IMR-90 (cell line): ENCODE results near the gene GNE. TPM values are rescaled to one million over a fixed set of nuclear protein-coding genes. Genes with fewer than 3 reads are reported as not detected.

Experiments
- ATAC-seq: fragments of 200-7000 bp; cut with Tn5 transposase; 2 replicates; pipeline ENCODE4 v1.9.1; 2020; ENCODE audit warnings: low read depth, mild to moderate bottlenecking, moderate library complexity
- BruUV-seq: library from RNA; stranded (reverse); fragments of 400-500 nt; replicated peaks from 2 replicates; lab custom pipeline; 2021; lab: Mats Ljungman, UMichigan
- CTCF ChIA-PET: fragments of 300-600 bp; formaldehyde crosslinking; extraction: SDS; loops from one replicate; lab custom pipeline; 2021; ENCODE audit warnings: antibody characterized with exemption; lab: Yijun Ruan, JAX
- POLR2A ChIA-PET: fragments of 300-600 bp; sonication (Branson Sonifier 250); formaldehyde crosslinking; loops from one replicate; lab custom pipeline; 2022; ENCODE audit warnings: antibody characterized with exemption; ENCODE audit not compliant: unreplicated experiment; lab: Charles Lee
- DNase-seq: peaks from one replicate; pipeline ENCODE4 v3.0.0; 2013
- H2AFZ ChIP-seq: replicated peaks from 2 replicates; pipeline ENCODE3; 2013; ENCODE audit warnings: low read length, mild to moderate bottlenecking; ENCODE audit not compliant: poor library complexity
- H2AK5ac ChIP-seq: 2 replicates; pipeline ENCODE4 v1.6.1; 2013; ENCODE audit warnings: low read depth, low read length, inconsistent platforms
- H2AK9ac ChIP-seq: replicated peaks from 2 replicates; pipeline ENCODE3; 2013; ENCODE audit warnings: mild to moderate bottlenecking, low read depth, low read length, moderate library complexity; ENCODE audit not compliant: poor library complexity
- H2BK120ac ChIP-seq: 2 replicates; pipeline ENCODE4 v1.6.1; 2013; ENCODE audit warnings: low read depth, low read length, inconsistent platforms
- H2BK15ac ChIP-seq: 3 replicates; pipeline ENCODE4 v1.6.1; 2013; ENCODE audit warnings: low read depth, low read length, inconsistent platforms
- H2BK20ac ChIP-seq: 2 replicates; pipeline ENCODE4 v1.6.1; 2013; ENCODE audit warnings: low read depth, mild to moderate bottlenecking, inconsistent platforms, low read length, moderate library complexity
- H2BK5ac ChIP-seq: 2 replicates; pipeline ENCODE4 v1.6.1; 2013; ENCODE audit warnings: mild to moderate bottlenecking, low read depth, low read length, inconsistent platforms; ENCODE audit not compliant: poor library complexity, severe bottlenecking
- H3K14ac ChIP-seq: replicated peaks from 2 replicates; pipeline ENCODE4 v1.6.1; 2013; ENCODE audit warnings: low read depth, low read length, inconsistent platforms
- H3K18ac ChIP-seq: 2 replicates; pipeline ENCODE4 v1.6.1; 2013; ENCODE audit warnings: low read depth, low read length, control low read depth
- H3K23ac ChIP-seq: 2 replicates; pipeline ENCODE4 v1.6.1; 2013; ENCODE audit warnings: low read depth, low read length, inconsistent platforms
- H3K27ac ChIP-seq: 2 replicates; pipeline ENCODE4 v1.5.1; 2013; ENCODE audit warnings: mild to moderate bottlenecking, control low read depth, low read length; ENCODE audit not compliant: insufficient read depth
- H3K27me3 ChIP-seq: 2 replicates; pipeline ENCODE4 v1.6.1; 2013; ENCODE audit warnings: low read length; ENCODE audit not compliant: control insufficient read depth, insufficient read depth
- H3K36me3 ChIP-seq: 2 replicates; pipeline ENCODE4 v1.6.1; 2013; ENCODE audit warnings: low read length, mixed read lengths; ENCODE audit not compliant: control insufficient read depth, insufficient read depth
- H3K4ac ChIP-seq: 2 replicates; pipeline ENCODE4 v1.6.1; 2013; ENCODE audit warnings: low read depth, low read length, inconsistent platforms
- H3K4me1 ChIP-seq: 2 replicates; pipeline ENCODE4 v1.6.1; 2013; ENCODE audit warnings: low read length, mixed read lengths; ENCODE audit not compliant: control insufficient read depth, insufficient read depth
- H3K4me2 ChIP-seq: 2 replicates; pipeline ENCODE4 v1.6.1; 2013; ENCODE audit warnings: low read depth, mild to moderate bottlenecking, control low read depth, low read length, moderate library complexity
- H3K4me3 ChIP-seq: 2 replicates; pipeline ENCODE4 v1.5.1; 2013; ENCODE audit warnings: low read depth, mild to moderate bottlenecking, control low read depth, low read length, moderate library complexity; ENCODE audit not compliant: insufficient read depth
- H3K56ac ChIP-seq: 2 replicates; pipeline ENCODE4 v1.6.1; 2013; ENCODE audit warnings: low read length, inconsistent platforms; ENCODE audit not compliant: insufficient read depth; ENCODE audit errors: extremely low read depth
- H3K79me1 ChIP-seq, 2 experiments: 2 replicates each; pipeline ENCODE4 v1.6.1; 2013; ENCODE audit warnings: low read length in 2 of 2, inconsistent platforms in 1 of 2, low read depth in 1 of 2
- H3K9ac ChIP-seq: 2 replicates; pipeline ENCODE4 v1.6.1; 2013; ENCODE audit warnings: low read depth, low read length, control low read depth
- H3K9me1 ChIP-seq: 2 replicates; pipeline ENCODE4 v1.6.1; 2013; ENCODE audit warnings: low read length, inconsistent platforms; ENCODE audit not compliant: insufficient read depth
- H3K9me3 ChIP-seq: 2 replicates; pipeline ENCODE4 v1.6.1; 2013; ENCODE audit warnings: low read length; ENCODE audit not compliant: control insufficient read depth, insufficient read depth
- H4K20me1 ChIP-seq: 2 replicates; pipeline ENCODE4 v1.6.1; 2013; ENCODE audit warnings: low read length, inconsistent platforms; ENCODE audit not compliant: insufficient read depth
- H4K5ac ChIP-seq: 2 replicates; pipeline ENCODE4 v1.6.1; 2013; ENCODE audit warnings: mild to moderate bottlenecking, low read depth, low read length, control low read depth
- H4K8ac ChIP-seq, 2 experiments: 2 replicates each; pipeline ENCODE4 v1.6.1; 2013; ENCODE audit warnings: low read depth in 2 of 2, low read length in 2 of 2, control low read depth in 1 of 2, inconsistent platforms in 1 of 2
- H4K91ac ChIP-seq: 2 replicates; pipeline ENCODE4 v1.6.1; 2013; ENCODE audit warnings: low read depth, low read length, inconsistent platforms; ENCODE audit not compliant: insufficient read depth
- BHLHE40 ChIP-seq: fragments of 150-350 bp; IDR thresholded peaks from 2 replicates; pipeline ENCODE4 v1.6.1; 2016; ENCODE audit warnings: mild to moderate bottlenecking, low read depth, low read length
- CEBPB ChIP-seq: IDR thresholded peaks from 2 replicates; pipeline ENCODE4 v1.6.1; 2012; ENCODE audit warnings: low read depth, low read length, improper control_type of control experiment
- CHD1 ChIP-seq: IDR thresholded peaks from 2 replicates; pipeline ENCODE4 v1.6.1; 2012; ENCODE audit warnings: low read depth, low read length, improper control_type of control experiment
- CTCF ChIP-seq: conservative IDR thresholded peaks from 2 replicates; pipeline ENCODE4 v1.5.1; 2012; ENCODE audit warnings: mild to moderate bottlenecking, low read depth, low read length, improper control_type of control experiment
- ELK1 ChIP-seq: fragments of 150-350 bp; IDR thresholded peaks from 2 replicates; pipeline ENCODE4 v1.6.1; 2016; ENCODE audit warnings: low read depth, mild to moderate bottlenecking, low read length, moderate library complexity, borderline replicate concordance
- FOS ChIP-seq: fragments of 150-350 bp; IDR thresholded peaks from 2 replicates; pipeline ENCODE4 v1.6.1; 2016; ENCODE audit warnings: low read depth, low read length
- MAFK ChIP-seq: IDR thresholded peaks from 2 replicates; pipeline ENCODE4 v1.6.1; 2012; ENCODE audit warnings: low read depth, low read length, improper control_type of control experiment
- MAZ ChIP-seq: IDR thresholded peaks from 2 replicates; pipeline ENCODE4 v1.6.1; 2012; ENCODE audit warnings: low read depth, mild to moderate bottlenecking, low read length, improper control_type of control experiment, moderate library complexity, borderline replicate concordance
- MXI1 ChIP-seq: IDR thresholded peaks from 2 replicates; pipeline ENCODE4 v1.6.1; 2012; ENCODE audit warnings: low read depth, mild to moderate bottlenecking, low read length, moderate library complexity, borderline replicate concordance
- NFE2L2 ChIP-seq: fragments of 150-350 bp; IDR thresholded peaks from 2 replicates; pipeline ENCODE4 v1.6.1; 2016; ENCODE audit warnings: low read depth, mild to moderate bottlenecking, low read length
- POLR2A ChIP-seq: IDR thresholded peaks from 2 replicates; pipeline ENCODE4 v1.6.1; 2012; ENCODE audit warnings: mild to moderate bottlenecking, low read depth, low read length
- RAD21 ChIP-seq: IDR thresholded peaks from 2 replicates; pipeline ENCODE4 v1.6.1; 2012; ENCODE audit warnings: low read length, improper control_type of control experiment
- RCOR1 ChIP-seq: IDR thresholded peaks from 2 replicates; pipeline ENCODE4 v1.6.1; 2012; ENCODE audit warnings: mild to moderate bottlenecking, low read length, improper control_type of control experiment; ENCODE audit not compliant: insufficient replicate concordance
- RFX5 ChIP-seq: IDR thresholded peaks from 2 replicates; pipeline ENCODE4 v1.8.0; 2012; ENCODE audit warnings: low read depth, mild to moderate bottlenecking, low read length, moderate library complexity
- SMC3 ChIP-seq: fragments of 150-350 bp; IDR thresholded peaks from 2 replicates; pipeline ENCODE4 v1.6.1; 2016; ENCODE audit warnings: low read depth, mild to moderate bottlenecking, antibody characterized with exemption, low read length, moderate library complexity
- WGBS, 2 experiments: methylation state at CpG; one replicate each; pipeline versions ENCODE4 v1.1.5 to v1.1.7; 2013; ENCODE audit warnings: missing lambda C conversion rate in 2 of 2; ENCODE audit not compliant: insufficient read length in 1 of 2; ENCODE audit errors: extremely low coverage in 2 of 2; 5-methylcytosine and 5-hydroxymethylcytosine counted together
- dilution Hi-C: fragments of 300-500 bp; cut with HindIII; formaldehyde crosslinking; loops from one replicate; pipeline ENCODE4 v1.14.3; 2018; ENCODE audit warnings: low sequenced_read_pairs; ENCODE audit not compliant: unreplicated experiment
- in situ Hi-C: fragments of 300-500 bp; cut with MboI; formaldehyde crosslinking; loops from 3 replicates; pipeline ENCODE4 v1.14.3; 2019; ENCODE audit warnings: low sequenced_read_pairs, inconsistent platforms, mixed read lengths
- intact Hi-C: fragments of 100-400 bp; cut with micrococcal nuclease; formaldehyde crosslinking; loops from 2 replicates; pipeline ENCODE4 v1.10.0; 2022
- polyA plus RNA-seq, 3 experiments: library from polyadenylated mRNA; depleted of rRNA; stranded (reverse); fragments of >200 nt; gene quantifications; 2 replicates each; pipeline ENCODE4 v1.2.3, GENCODE V29; 2012; ENCODE audit warnings: low replicate concordance in 1 of 3
- total RNA-seq: library from RNA; depleted of rRNA; stranded (reverse); fragments of >200 nt; gene quantifications from 2 replicates; pipeline ENCODE4 v1.2.3, GENCODE V29; 2012

GNE gene
- total and polyA plus RNA-seq, 2 of the 4 experiments (the other 2 are of a cell fraction), result 11.7 to 34.1 TPM

GRCh38 chr9:36268007-36268427 lies 9.8 kb upstream of the GNE start:
- Histone ChIP-seq H2AK5ac (no peak overlapping the region), H3K4me2 (no peak overlapping the region), H2BK15ac (no peak overlapping the region), H3K9me1 (0 out of 2 replicates have a peak, but pooled peaks cover 2% of the 10 kb centered on the region), H3K56ac (no peak overlapping the region), H3K4me3 (no peak overlapping the region), H2BK20ac (no peak overlapping the region), H2AK9ac (no peak overlapping the region), H4K5ac (no peak overlapping the region), H4K91ac (no peak overlapping the region), H3K36me3 (no peaks in the 10 kb centered on the region), H2AFZ (no peak overlapping the region), H3K18ac (no peak overlapping the region), H2BK120ac (no peak overlapping the region), H4K20me1 (no peaks in the 10 kb centered on the region), H3K27ac (no peak overlapping the region), H3K9ac (no peak overlapping the region), H4K8ac (no peak overlapping the region), H3K79me1 (no peaks in the 10 kb centered on the region), H3K4ac (no peak overlapping the region), H3K9me3 (no peaks in the 10 kb centered on the region), H3K23ac (no peak overlapping the region), H3K27me3 (no peaks in the 10 kb centered on the region), H2BK5ac (no peak overlapping the region), H3K14ac (no peak overlapping the region), H3K4me1 (no peaks in the 10 kb centered on the region)
- intact Hi-C loops, result no loop called here
- CTCF ChIA-PET, result no interaction called here
- no peak for TF ChIP-seq MXI1
- TF ChIP-seq RAD21, result no peak
- peak; percentile 62 for TF ChIP-seq CEBPB
- no peak for TF ChIP-seq SMC3
- TF ChIP-seq CTCF, result no peak
- TF ChIP-seq RCOR1, result no peak
- TF ChIP-seq RFX5, result no peak
- TF ChIP-seq MAZ, result no peak
- 0 out of 2 replicates have a peak, but pooled peaks have one; percentile 31 for TF ChIP-seq NFE2L2
- TF ChIP-seq BHLHE40, result no peak
- no peak for TF ChIP-seq CHD1
- TF ChIP-seq MAFK, result no peak
- TF ChIP-seq ELK1, result no peak
- TF ChIP-seq POLR2A, result no peak
- TF ChIP-seq FOS, result peak; percentile 60; the same call in 1 of the 2 replicates
- in situ Hi-C loops, result no loop called here
- peak; percentile 71 for DNase-seq
- BruUV-seq, result no TSS peak
- ATAC-seq, result peak; percentile 51; the same call in 1 of the 2 replicates
- POLR2A ChIA-PET, result interaction anchor here (0.7 kb wide), 1 partner anchor 9 kb away, joined by 4 read pairs; no protein-coding TSS in a partner anchor
- WGBS, 2 experiments, result no CpG with 5 or more reads among the region's 3 CpGs
- dilution Hi-C loops, result no loop called here
